OCI-LY3 (cell line): ENCODE measurements around the gene GABRQ.
"Not testable (repeated sequence)": the region's sequence is repeated elsewhere in the genome, so short reads cannot be mapped to it uniquely, and the experiment has no call there.

Experiments
- H2AFZ ChIP-seq: fragments of 200-600, 300-600 bp; shearing (Covaris generic); 2 replicates; pipeline ENCODE4 v1.6.0; 2014; ENCODE audit warnings: antibody characterized with exemption, low read depth, low read length
- H3K27ac ChIP-seq: fragments of 200-600, 300-600 bp; sonication (generic); 2 replicates; pipeline ENCODE4 v1.5.1; 2014; ENCODE audit warnings: mild to moderate bottlenecking, low read length, moderate library complexity, mixed read lengths
- H3K27me3 ChIP-seq: fragments of 200-600, 300-600 bp; sonication (generic); 2 replicates; pipeline ENCODE4 v1.6.1; 2014; ENCODE audit warnings: low read depth, low read length, mixed read lengths
- H3K36me3 ChIP-seq: fragments of 200-600, 300-600 bp; sonication (generic); replicated peaks from 2 replicates; pipeline ENCODE3; 2014; ENCODE audit warnings: low read depth, low read length, mixed read lengths
- H3K4me1 ChIP-seq: fragments of 300-600, 200-600 bp; sonication (generic); 2 replicates; pipeline ENCODE4 v1.6.1; 2014; ENCODE audit warnings: low read length, mixed read lengths
- H3K4me2 ChIP-seq: fragments of 200-600, 300-600 bp; sonication (generic); 2 replicates; pipeline ENCODE4 v1.6.1; 2014; ENCODE audit warnings: low read length, mixed read lengths
- H3K4me3 ChIP-seq: fragments of 300-600, 200-600 bp; sonication (generic); 2 replicates; pipeline ENCODE4 v1.5.1; 2014; ENCODE audit warnings: antibody characterized with exemption, mild to moderate bottlenecking, low read length, moderate library complexity
- H3K79me2 ChIP-seq: fragments of 300-600, 200-600 bp; shearing (Covaris generic); 2 replicates; pipeline ENCODE4 v1.6.1; 2014; ENCODE audit warnings: mild to moderate bottlenecking, low read length, mixed read lengths
- H3K9ac ChIP-seq: fragments of 300-600, 200-600 bp; shearing (Covaris generic); 2 replicates; pipeline ENCODE4 v1.6.0; 2014; ENCODE audit warnings: mild to moderate bottlenecking, low read length, moderate library complexity
- H3K9me3 ChIP-seq: fragments of 200-600, 300-600 bp; shearing (Covaris generic); 2 replicates; pipeline ENCODE4 v1.6.1; 2014; ENCODE audit warnings: low read length, mixed read lengths; ENCODE audit not compliant: insufficient read depth
- H4K20me1 ChIP-seq: fragments of 200-600, 300-600 bp; sonication (generic); 2 replicates; pipeline ENCODE4 v1.6.1; 2016; ENCODE audit warnings: low read length, mixed read lengths; ENCODE audit not compliant: insufficient read depth

GABRQ gene

GRCh38 chrX:152700390-152700789, 62.7 kb downstream of the GABRQ start:
- H3K4me2 ChIP-seq, H3K27ac ChIP-seq, H4K20me1 ChIP-seq, H3K9ac ChIP-seq, H3K4me1 ChIP-seq, H3K9me3 ChIP-seq, H3K4me3 ChIP-seq, H3K36me3 ChIP-seq, H3K79me2 ChIP-seq, H3K27me3 ChIP-seq, H2AFZ ChIP-seq: not testable (repeated sequence)

DNA sequence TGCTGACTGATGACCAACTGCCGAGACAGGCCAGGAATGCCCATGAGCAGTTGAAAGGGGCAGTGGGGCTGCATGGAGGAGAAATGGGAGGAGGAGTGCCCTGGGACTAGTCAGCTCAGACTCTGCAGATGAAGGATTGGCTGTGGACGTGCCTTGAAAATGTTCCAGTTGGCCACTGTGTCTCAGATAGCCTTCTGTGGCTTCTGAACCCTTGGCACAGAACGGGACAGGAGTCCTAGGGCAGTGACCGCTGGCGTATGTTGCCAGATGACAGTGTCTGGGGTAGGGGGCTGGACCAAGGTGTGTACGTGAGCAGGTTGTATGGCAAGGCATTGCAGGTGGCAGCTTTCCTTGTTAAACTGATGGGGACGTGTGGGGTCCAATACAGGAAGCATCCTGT, 68.8 kb downstream of the GABRQ start:
- not testable (repeated sequence) for H2AFZ ChIP-seq

More for the DNA sequence above, 68.8 kb downstream of the GABRQ start:
- H3K4me3 ChIP-seq, H3K9me3 ChIP-seq, H3K27me3 ChIP-seq, H3K79me2 ChIP-seq, H3K27ac ChIP-seq, H3K9ac ChIP-seq, H3K4me1 ChIP-seq, H3K36me3 ChIP-seq, H4K20me1 ChIP-seq, H3K4me2 ChIP-seq: not testable (repeated sequence)
